GM19395 (cell line): ENCODE measurements around the gene ZNF276.
A peak's percentile ranks its signal among the peaks of the same experiment; 100 is the strongest.
"Not testable (repeated sequence)": the region's sequence is repeated elsewhere in the genome, so short reads cannot be mapped to it uniquely, and the experiment has no call there.

Source experiments
- ATAC-seq: cut with Tn5 transposase; IDR thresholded peaks from one replicate; pipeline ENCODE4 v1.9.1; 2021; ENCODE audit warnings: mild to moderate bottlenecking, moderate library complexity; ENCODE audit not compliant: unreplicated experiment

The ZNF276 gene

GRCh38 chr16:89695086-89695874, 26.1 kb upstream of the ZNF276 start:
- no peak for ATAC-seq

GRCh38 chr16:89695875-89696669, 25.3 kb upstream of the ZNF276 start:
- ATAC-seq: no peak

GRCh38 chr16:89696670-89697128, 24.6 kb upstream of the ZNF276 start:
- no peak for ATAC-seq

- no peak for ATAC-seq
Measured at GRCh38 chr16:89697161-89697615, 24.1 kb upstream of the ZNF276 start.

- ATAC-seq: no peak
Measured at GRCh38 chr16:89697616-89698331, 23.6 kb upstream of the ZNF276 start.

GRCh38 chr16:89698717-89699116, 22.6 kb upstream of the ZNF276 start:
- ATAC-seq: not testable (repeated sequence)

- ATAC-seq: not testable (repeated sequence)
Measured at GRCh38 chr16:89699629-89700099, 21.7 kb upstream of the ZNF276 start.

GRCh38 chr16:89700100-89700648, 21.2 kb upstream of the ZNF276 start:
- ATAC-seq: peak; percentile 52

- no peak for ATAC-seq
Measured at GRCh38 chr16:89700649-89701424, 20.5 kb upstream of the ZNF276 start.

- ATAC-seq: peak; percentile 66
Measured at GRCh38 chr16:89701425-89702406, 19.6 kb upstream of the ZNF276 start, which contains the start of gene SPATA2L. SPATA2L (minus strand) TSS chr16:89701705; CDS start chr16:89701232, 473 bp downstream.

- no peak for ATAC-seq
Measured at GRCh38 chr16:89704281-89704680, 17.1 kb upstream of the ZNF276 start.

- ATAC-seq: no peak
Measured at GRCh38 chr16:89705006-89705405, 16.3 kb upstream of the ZNF276 start.

- no peak for ATAC-seq
Measured at GRCh38 chr16:89706518-89707260, 14.6 kb upstream of the ZNF276 start.

GRCh38 chr16:89707695-89708094, 13.6 kb upstream of the ZNF276 start:
- ATAC-seq: no peak

- ATAC-seq: no peak
Measured at GRCh38 chr16:89708481-89708931, 12.8 kb upstream of the ZNF276 start.

GRCh38 chr16:89709166-89709565, 12.2 kb upstream of the ZNF276 start:
- ATAC-seq: no peak

- no peak for ATAC-seq
Measured at GRCh38 chr16:89709716-89710432, 11.5 kb upstream of the ZNF276 start.
